Astrocyte of the cerebellum (primary cell): ENCODE results near the gene KCNK3.

Source experiments
- DNase-seq: peaks from one replicate; pipeline ENCODE4 v3.0.0-alpha.2; 2011; ENCODE audit warnings: low read depth
- H3K4me3 ChIP-seq: 2 replicates; pipeline ENCODE4 v1.5.1; 2011; ENCODE audit warnings: mild to moderate bottlenecking, low read depth, low read length, moderate library complexity
- in situ Hi-C: cut with HindIII; loops from 2 replicates; pipeline ENCODE4 v1.10.0; 2017; ENCODE audit warnings: low sequenced_read_pairs
- TF ChIP-seq, protein P1 (sequence below): IDR thresholded peaks from 2 replicates; pipeline ENCODE4 v1.5.1; 2012; ENCODE audit warnings: low read length, low read depth, moderate library complexity, mild to moderate bottlenecking; ENCODE audit errors: missing control alignments

Gene KCNK3

DNA sequence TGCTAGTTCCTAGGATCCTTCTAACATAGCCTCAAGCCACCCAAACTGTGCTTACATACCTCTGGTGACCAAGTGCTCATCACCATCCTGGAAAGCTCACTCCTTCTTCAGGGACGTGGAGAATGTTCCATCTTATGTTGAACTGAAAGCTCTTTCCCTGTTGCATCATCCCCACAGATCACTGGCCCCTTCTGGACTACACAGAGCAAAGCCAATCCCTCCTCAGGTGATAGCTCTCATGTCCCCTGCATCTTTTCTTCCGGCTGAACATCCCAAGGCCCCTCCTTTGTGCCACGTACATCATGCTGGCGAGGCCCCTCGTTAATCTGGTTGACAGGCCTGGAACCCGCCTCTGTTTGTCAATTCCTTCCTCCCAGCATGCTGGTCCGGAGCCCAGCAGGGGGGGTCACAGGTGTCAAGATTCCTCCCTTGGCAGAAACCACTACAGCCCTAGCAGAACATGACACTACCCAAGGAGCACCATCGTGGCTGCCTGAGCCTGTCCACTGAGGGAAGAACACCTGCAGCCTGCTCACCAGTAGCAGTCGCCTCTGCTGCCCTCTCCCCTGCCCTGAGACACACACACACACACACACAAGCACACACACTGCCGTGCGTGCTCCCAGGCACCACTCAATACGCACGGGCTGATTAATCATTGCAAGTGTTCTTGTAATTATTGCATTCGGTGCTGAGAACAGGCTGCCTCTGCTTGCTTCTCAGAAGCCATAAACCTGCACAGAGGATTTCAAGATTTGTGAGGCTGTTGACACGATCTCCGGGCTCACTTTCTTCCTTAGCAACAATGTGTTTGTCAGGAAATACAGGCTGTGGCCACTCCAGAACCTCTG, 6.3 kb upstream of the KCNK3 start:
- TF ChIP-seq, protein P1, sequence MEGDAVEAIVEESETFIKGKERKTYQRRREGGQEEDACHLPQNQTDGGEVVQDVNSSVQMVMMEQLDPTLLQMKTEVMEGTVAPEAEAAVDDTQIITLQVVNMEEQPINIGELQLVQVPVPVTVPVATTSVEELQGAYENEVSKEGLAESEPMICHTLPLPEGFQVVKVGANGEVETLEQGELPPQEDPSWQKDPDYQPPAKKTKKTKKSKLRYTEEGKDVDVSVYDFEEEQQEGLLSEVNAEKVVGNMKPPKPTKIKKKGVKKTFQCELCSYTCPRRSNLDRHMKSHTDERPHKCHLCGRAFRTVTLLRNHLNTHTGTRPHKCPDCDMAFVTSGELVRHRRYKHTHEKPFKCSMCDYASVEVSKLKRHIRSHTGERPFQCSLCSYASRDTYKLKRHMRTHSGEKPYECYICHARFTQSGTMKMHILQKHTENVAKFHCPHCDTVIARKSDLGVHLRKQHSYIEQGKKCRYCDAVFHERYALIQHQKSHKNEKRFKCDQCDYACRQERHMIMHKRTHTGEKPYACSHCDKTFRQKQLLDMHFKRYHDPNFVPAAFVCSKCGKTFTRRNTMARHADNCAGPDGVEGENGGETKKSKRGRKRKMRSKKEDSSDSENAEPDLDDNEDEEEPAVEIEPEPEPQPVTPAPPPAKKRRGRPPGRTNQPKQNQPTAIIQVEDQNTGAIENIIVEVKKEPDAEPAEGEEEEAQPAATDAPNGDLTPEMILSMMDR: no peak
- H3K4me3 ChIP-seq: no peak overlapping the region
- in situ Hi-C loops: loop anchor here (5.0 kb wide), 1 partner anchor 46 kb away; no protein-coding TSS in a partner anchor
- DNase-seq: no peak

DNA sequence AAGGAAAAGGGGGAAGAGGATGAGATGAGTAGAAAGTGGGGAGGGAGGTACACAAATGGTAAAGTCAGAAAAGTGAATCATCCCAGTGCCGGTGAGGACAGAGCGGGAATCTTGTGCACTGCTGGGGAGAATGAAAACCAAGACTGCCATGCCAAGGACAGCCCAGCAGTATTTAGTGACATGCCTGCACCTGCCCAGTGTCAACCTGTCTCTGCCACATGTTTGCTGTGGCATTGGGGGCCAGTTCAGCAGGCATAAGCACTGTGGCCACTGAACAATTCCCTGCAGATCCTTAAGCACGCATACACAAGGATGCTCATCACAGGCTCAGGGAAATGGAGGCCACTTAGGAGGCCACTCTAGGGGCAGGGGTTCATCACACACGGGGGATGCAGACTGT, 5.2 kb upstream of the KCNK3 start:
- in situ Hi-C loops: loop anchor here (5.0 kb wide), 1 partner anchor 45 kb away; no protein-coding TSS in a partner anchor

DNA sequence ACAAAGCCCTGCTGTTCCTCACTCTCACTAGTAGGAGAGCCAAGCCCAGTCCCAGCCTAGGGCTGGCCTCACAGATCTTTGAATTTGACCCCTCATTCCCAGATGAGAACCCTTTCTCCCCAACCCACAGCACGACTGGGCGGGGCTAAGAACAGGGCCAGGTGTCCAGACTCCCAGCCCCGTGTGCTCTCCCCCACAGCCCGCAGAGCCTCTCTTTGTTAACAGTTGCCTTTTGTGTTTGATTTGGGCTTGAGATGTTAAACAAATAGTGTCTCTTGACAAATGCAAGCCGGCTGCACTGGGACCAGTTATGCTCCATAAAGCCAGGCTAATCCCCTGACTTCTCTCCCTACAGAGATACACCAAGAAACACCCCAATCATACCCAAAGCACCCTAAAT, 4.7 kb upstream of the KCNK3 start:
- TF ChIP-seq, protein P1: no peak
- no peak for DNase-seq
- no peak overlapping the region for H3K4me3 ChIP-seq
- in situ Hi-C loops: loop anchor here (5.0 kb wide), 1 partner anchor 44 kb away; no protein-coding TSS in a partner anchor

More for the DNA sequence above, 5.2 kb upstream of the KCNK3 start:
- DNase-seq: no peak
- H3K4me3 ChIP-seq: no peak overlapping the region
- TF ChIP-seq, protein P1: no peak

DNA sequence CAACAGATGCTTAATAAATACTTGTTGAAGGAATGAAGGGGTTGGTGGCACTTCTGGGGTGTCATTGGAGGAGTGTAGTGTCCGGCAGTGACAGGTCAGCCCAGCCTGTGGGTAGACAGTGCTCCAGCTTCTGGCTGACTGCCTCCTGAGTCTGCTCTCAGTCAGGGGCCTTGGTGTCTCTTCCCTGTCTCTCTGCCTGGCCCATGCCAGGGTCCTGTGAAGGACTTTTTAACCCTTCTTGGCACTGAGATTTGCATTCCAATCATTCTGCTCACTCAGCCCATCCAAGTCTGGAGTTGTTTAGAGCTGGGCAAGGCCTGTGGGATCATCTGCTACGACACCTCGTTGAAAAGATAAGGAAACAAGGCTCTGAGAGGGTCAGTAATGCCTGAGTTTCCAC, 1.4 kb upstream of the KCNK3 start:
- DNase-seq: no peak
- in situ Hi-C loops: no loop called here
- H3K4me3 ChIP-seq: no peak overlapping the region
- TF ChIP-seq, protein P1: no peak

DNA sequence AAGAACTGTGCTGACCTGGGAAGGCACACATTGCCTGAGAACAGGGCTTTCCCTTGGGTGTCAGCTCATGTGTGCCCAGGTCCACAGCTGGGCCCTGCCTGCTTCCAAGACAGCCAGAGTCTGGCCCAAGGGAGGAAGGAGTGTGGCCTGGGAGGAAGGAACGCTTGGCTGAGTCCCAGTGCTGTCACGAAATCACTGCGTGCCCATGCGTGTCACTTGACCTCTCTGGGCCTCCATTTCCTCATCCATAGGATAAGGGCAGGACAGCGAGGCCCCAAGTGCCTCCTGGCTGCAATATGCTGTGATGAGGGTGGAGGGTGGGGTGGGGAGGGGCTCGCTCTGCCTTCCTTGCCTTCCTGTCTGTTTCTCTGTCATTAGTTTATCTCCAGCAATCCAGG, 642 bp upstream of the KCNK3 start:
- no peak overlapping the region for H3K4me3 ChIP-seq
- no peak for DNase-seq
- in situ Hi-C loops: no loop called here
- TF ChIP-seq, protein P1: no peak

DNA sequence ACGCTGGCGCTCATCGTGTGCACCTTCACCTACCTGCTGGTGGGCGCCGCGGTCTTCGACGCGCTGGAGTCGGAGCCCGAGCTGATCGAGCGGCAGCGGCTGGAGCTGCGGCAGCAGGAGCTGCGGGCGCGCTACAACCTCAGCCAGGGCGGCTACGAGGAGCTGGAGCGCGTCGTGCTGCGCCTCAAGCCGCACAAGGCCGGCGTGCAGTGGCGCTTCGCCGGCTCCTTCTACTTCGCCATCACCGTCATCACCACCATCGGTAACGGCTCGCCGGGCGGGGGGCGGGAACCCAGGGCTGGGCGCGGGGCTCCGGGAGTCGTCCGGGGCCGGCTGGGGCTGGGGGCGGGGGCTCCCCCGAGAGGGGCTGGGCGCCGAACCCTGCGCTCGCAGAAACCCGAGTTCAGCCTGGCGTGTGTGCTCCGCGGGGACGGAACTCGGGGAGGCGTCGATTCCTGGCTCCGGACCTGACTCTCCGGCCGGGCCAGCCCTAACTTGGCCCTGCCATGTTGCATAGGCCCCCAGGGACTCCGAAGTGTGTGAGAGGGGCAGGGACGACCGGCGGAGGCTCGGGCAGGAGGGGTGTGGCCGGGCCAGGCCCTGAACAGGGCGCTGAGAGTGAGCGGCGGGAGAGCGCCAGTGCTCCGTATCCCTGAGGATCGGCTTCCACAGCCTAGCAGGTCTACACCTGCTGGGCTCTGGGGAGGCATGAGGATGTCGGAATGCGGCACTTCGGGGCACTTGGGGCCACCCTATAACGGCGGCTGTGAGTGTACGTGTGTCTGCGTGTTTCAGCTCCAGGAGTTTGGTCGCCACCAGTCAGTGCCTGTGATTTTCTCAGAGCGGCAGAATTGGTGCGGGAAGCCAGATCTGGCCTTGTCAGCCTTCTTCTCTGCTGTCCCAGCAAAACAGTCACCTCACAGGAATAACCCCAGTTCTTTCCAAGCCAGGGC, 651 bp downstream of the KCNK3 start:
- peak overlapping the region; percentile 20 for H3K4me3 ChIP-seq
- in situ Hi-C loops: no loop called here
- TF ChIP-seq, protein P1: no peak
- peak; percentile 11 for DNase-seq
